SK-N-MC (cell line): Measurements from ENCODE around the gene TRHDE.

Source experiments
- EZH2 ChIP-seq: fragments of 200-600 bp; sonication (generic); IDR thresholded peaks from one replicate; pipeline ENCODE4 v1.6.1; 2017; ENCODE audit warnings: antibody characterized with exemption
- FOXP2 ChIP-seq: optimal IDR thresholded peaks from 2 replicates; pipeline ENCODE3; 2011; ENCODE audit warnings: mild to moderate bottlenecking, moderate library complexity; ENCODE audit not compliant: insufficient read depth; ENCODE audit errors: extremely low read length, control extremely low read depth
- POLR2AphosphoS5 ChIP-seq: IDR thresholded peaks from 2 replicates; pipeline ENCODE4 v1.6.1; 2012; ENCODE audit warnings: mild to moderate bottlenecking, low read depth, low read length, borderline replicate concordance

GRCh38 chr12:72717036-72717435, 444.9 kb downstream of the TRHDE start:
- TF ChIP-seq EZH2 (no peak), POLR2AphosphoS5 (no peak), FOXP2 (no peak)
